ENCODE measurements around the gene RAB40B. TPM values are rescaled to one million over a fixed set of nuclear protein-coding genes. Genes with fewer than 3 reads are reported as not detected.

RAB40B gene
- total RNA-seq, 4 donors from 2014 or later, result 19.0 to 52.7 (median 24.4) TPM

- intact Hi-C loops (cut with DNase I; ENCODE audit: low total_unique reads), result loop anchor here (2.0 to 5.0 kb wide), 2 partner anchors 68 to 199 kb away; partner anchors contain the start of genes CYBC1 and FN3KRP
- Histone ChIP-seq H3K27me3 (no peaks in the 10 kb centered on the region), H3K4me3 (no peak overlapping the region), H3K9me3 (no peaks in the 10 kb centered on the region), H3K27ac (peak overlapping the region in 3 of 4 donors; percentile 83 to 92 (median 86)), H3K36me3 (no peaks in the 10 kb centered on the region), H3K4me1 (peaks cover 31 to 32% of the 10 kb centered on the region in 2 donors)
- TF ChIP-seq POLR2A (IDR thresholded peaks at IDR 0.05) (no peak), CTCF (IDR thresholded peaks at IDR 0.05 in 4 of 5, conservative IDR thresholded peaks at IDR 0.05 in 1 of 5) (no peak)
- DNase-seq, result no peak
- ATAC-seq, result no peak
- in situ Hi-C loops (cut with MboI; ENCODE audit: low sequenced_read_pairs in 4 of 4), result loop anchor here in 3 of 4 donors (10.0 to 25.0 kb wide), 2 partner anchors 105 to 113 kb away; partner anchors contain the start of gene TBCD (in 3 of the 3)
Measured at GRCh38 chr17:82649501-82650261, 48.8 kb downstream of the RAB40B start.

GRCh38 chr17:82648742-82649331 is 49.7 kb downstream of the RAB40B start:
- intact Hi-C loops (cut with DNase I; ENCODE audit: low total_unique reads) (loop anchor here (1.0 to 5.0 kb wide), 4 partner anchors 56 to 198 kb away; partner anchors contain the start of genes CYBC1, FN3KRP and TBCD), in situ Hi-C loops (cut with MboI; ENCODE audit: low sequenced_read_pairs in 4 of 4) (no loop called here)
- ATAC-seq (peak; percentile 15 to 16), DNase-seq (peak; percentile 24 to 52)
- Histone ChIP-seq H3K27ac (peak overlapping the region; percentile 83 to 92 (median 85)), H3K9me3 (no peaks in the 10 kb centered on the region), H3K27me3 (no peaks in the 10 kb centered on the region), H3K4me1 (peaks cover 31 to 37% of the 10 kb centered on the region in 2 donors), H3K36me3 (peaks cover 0 to 3% of the 10 kb centered on the region in 2 donors), H3K4me3 (peak overlapping the region; percentile 51 to 87 (median 54))
- no peak for TF ChIP-seq POLR2A (IDR thresholded peaks at IDR 0.05)
- TF ChIP-seq CTCF (IDR thresholded peaks at IDR 0.05 in 4 of 5, conservative IDR thresholded peaks at IDR 0.05 in 1 of 5), result no peak

GRCh38 chr17:82648165-82648668 is 50.3 kb downstream of the RAB40B start, which contains the start of gene WDR45B:
TSS of gene WDR45B (minus strand) at chr17:82648444. CDS start at chr17:82648340, 104 bp downstream.
- in situ Hi-C loops (cut with MboI; ENCODE audit: low sequenced_read_pairs in 4 of 4) (no loop called here), intact Hi-C loops (cut with DNase I; ENCODE audit: low total_unique reads) (loop anchor here (1.0 to 5.0 kb wide), 4 partner anchors 55 to 197 kb away; partner anchors contain the start of genes CYBC1, FN3KRP and TBCD)
- H3K27ac ChIP-seq, result peak within 1 kb of the TSS; percentile 92 to 100 (median 96)
- H3K27me3 ChIP-seq, result no peaks in the 10 kb centered on the region
- peaks cover 0 to 9% of the 10 kb centered on the region in 2 donors for H3K36me3 ChIP-seq
- TF ChIP-seq POLR2A (IDR thresholded peaks at IDR 0.05), result peak; percentile 98
- no peak for TF ChIP-seq CTCF (IDR thresholded peaks at IDR 0.05 in 4 of 5, conservative IDR thresholded peaks at IDR 0.05 in 1 of 5)
- ATAC-seq (peak; percentile 93 to 95), DNase-seq (peak; percentile 91 to 96)
- H3K4me3 ChIP-seq, result peak within 1 kb of the TSS; percentile 76 to 98 (median 92)
- H3K9me3 ChIP-seq, result no peaks in the 10 kb centered on the region
- H3K4me1 ChIP-seq, result peaks cover 31 to 37% of the 10 kb centered on the region in 2 donors

- in situ Hi-C loops (cut with MboI; ENCODE audit: low sequenced_read_pairs in 4 of 4) (no loop called here), intact Hi-C loops (cut with DNase I; ENCODE audit: low total_unique reads) (loop anchor here (1.0 to 5.0 kb wide), 4 partner anchors 54 to 197 kb away; partner anchors contain the start of genes CYBC1, FN3KRP and TBCD)
- TF ChIP-seq POLR2A (IDR thresholded peaks at IDR 0.05) (no peak), CTCF (IDR thresholded peaks at IDR 0.05 in 4 of 5, conservative IDR thresholded peaks at IDR 0.05 in 1 of 5) (peak in 1 of 5 experiments; percentile 11)
- H3K4me1 ChIP-seq, result peaks cover 31 to 37% of the 10 kb centered on the region in 2 donors
- ATAC-seq, result peak; percentile 11 to 13
- no peaks in the 10 kb centered on the region for H3K9me3 ChIP-seq
- H3K4me3 ChIP-seq, result peak overlapping the region; percentile 76 to 98 (median 92)
- H3K27ac ChIP-seq, result peak overlapping the region; percentile 92 to 100 (median 96)
- peaks cover 0 to 14% of the 10 kb centered on the region in 2 donors for H3K36me3 ChIP-seq
- H3K27me3 ChIP-seq, result no peaks in the 10 kb centered on the region
- DNase-seq, result no peak
Measured at GRCh38 chr17:82647593-82648164, 50.8 kb downstream of the RAB40B start.

Measured in gastrocnemius medialis (tissue), 4 donors.